Tibial artery (tissue), 4 donors: Measurements from ENCODE around the gene GLIPR1L1.

ENCODE experiments used
- DNase-seq, 2 donors: peaks; one replicate each; pipeline ENCODE4 v3.0.0-alpha.2; 2019
- H3K27ac ChIP-seq, 2 donors: fragments of 200-600 bp; sonication (generic) in 1 of 2; 1 replicate in 1 of 2; 2 replicates in 1 of 2; pipeline ENCODE4 v1.5.1; 2018 to 2019; ENCODE audit warnings: mild to moderate bottlenecking in 1 of 2
- H3K27me3 ChIP-seq, 2 donors: fragments of 200-600 bp; sonication (generic) in 1 of 2; one replicate each; pipeline versions ENCODE4 v1.5.1 to v1.6.0; 2016 to 2019
- H3K36me3 ChIP-seq, 3 donors: fragments of 200-600 bp; sonication (generic) in 2 of 3; one replicate each; pipeline ENCODE4 v1.5.1; 2016 to 2019; ENCODE audit warnings: mild to moderate bottlenecking in 2 of 3
- H3K4me1 ChIP-seq, 4 donors: fragments of 200-600 bp; sonication (generic) in 2 of 4; 1 replicate in 3 of 4; 2 replicates in 1 of 4; pipeline ENCODE4 v1.5.1; 2016 to 2019
- H3K4me3 ChIP-seq, 2 donors: fragments of 200-600 bp; sonication (generic) in 1 of 2; 1 replicate in 1 of 2; 2 replicates in 1 of 2; pipeline ENCODE4 v1.5.1; 2018 to 2019; ENCODE audit warnings: mild to moderate bottlenecking in 2 of 2
- H3K9me3 ChIP-seq, 3 donors: fragments of 200-600 bp; sonication (generic) in 1 of 3; one replicate each; pipeline ENCODE4 v1.5.1; 2016 to 2019
- intact Hi-C: fragments of 100-400 bp; cut with DNase I; formaldehyde crosslinking; loops from one replicate; pipeline ENCODE4 v1.15.0; 2023; ENCODE audit warnings: low total_unique reads
- TF ChIP-seq, protein P1 (sequence below), 2 experiments: fragments of 200-600 bp in 1 of 2; fragments of 450-650 bp in 1 of 2; IDR thresholded peaks; one replicate each; pipeline ENCODE4 v1.5.1; 2017 to 2019; ENCODE audit warnings: antibody characterized with exemption in 2 of 2, mild to moderate bottlenecking in 1 of 2, moderate library complexity in 1 of 2

GLIPR1L1 gene

DNA sequence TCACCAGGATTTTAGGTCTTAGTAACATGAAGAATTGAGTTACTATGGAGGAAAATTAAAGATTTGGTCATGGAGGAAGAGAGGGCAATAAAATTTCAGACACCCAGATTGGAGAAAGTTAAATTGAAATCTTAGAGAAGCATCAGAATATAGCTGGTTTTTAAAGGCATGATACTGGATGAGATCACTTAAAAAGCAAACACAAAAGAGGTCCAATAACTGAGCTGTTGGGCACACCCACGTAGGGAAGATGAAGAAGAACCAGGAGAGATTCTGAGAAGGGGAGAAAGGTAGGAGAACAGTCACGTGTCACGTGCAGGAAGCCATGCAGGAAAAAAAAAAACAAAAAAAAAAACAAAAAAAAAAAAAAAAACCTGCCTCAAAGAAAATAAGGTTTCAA lies 23.1 kb upstream of the GLIPR1L1 start:
- Histone ChIP-seq H3K9me3 (no peaks in the 10 kb centered on the region), H3K4me3 (no peak overlapping the region), H3K4me1 (no peaks in the 10 kb centered on the region), H3K27me3 (no peaks in the 10 kb centered on the region), H3K36me3 (no peaks in the 10 kb centered on the region), H3K27ac (no peak overlapping the region)
- DNase-seq: no peak
- TF ChIP-seq, protein P1, sequence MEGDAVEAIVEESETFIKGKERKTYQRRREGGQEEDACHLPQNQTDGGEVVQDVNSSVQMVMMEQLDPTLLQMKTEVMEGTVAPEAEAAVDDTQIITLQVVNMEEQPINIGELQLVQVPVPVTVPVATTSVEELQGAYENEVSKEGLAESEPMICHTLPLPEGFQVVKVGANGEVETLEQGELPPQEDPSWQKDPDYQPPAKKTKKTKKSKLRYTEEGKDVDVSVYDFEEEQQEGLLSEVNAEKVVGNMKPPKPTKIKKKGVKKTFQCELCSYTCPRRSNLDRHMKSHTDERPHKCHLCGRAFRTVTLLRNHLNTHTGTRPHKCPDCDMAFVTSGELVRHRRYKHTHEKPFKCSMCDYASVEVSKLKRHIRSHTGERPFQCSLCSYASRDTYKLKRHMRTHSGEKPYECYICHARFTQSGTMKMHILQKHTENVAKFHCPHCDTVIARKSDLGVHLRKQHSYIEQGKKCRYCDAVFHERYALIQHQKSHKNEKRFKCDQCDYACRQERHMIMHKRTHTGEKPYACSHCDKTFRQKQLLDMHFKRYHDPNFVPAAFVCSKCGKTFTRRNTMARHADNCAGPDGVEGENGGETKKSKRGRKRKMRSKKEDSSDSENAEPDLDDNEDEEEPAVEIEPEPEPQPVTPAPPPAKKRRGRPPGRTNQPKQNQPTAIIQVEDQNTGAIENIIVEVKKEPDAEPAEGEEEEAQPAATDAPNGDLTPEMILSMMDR (IDR thresholded peaks at IDR 0.05): no peak
- intact Hi-C loops: no loop called here

DNA sequence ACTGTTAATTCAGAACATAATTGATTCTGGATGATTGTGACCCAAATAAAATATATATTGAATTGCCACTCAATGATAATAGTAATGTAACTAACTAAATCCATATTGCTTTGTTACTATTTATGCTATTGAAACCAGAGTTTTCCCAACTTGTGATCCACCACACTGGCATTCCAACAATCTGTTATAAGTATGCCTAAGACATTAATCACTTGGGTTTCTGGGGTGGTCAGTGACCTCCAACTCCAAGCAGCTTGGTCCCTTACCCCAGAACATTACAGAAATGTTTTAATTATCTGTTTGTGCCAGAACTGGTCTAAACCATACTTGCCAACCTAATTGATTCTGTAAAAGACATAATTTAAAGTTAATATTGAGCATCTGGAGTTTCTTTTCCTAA lies 19.0 kb upstream of the GLIPR1L1 start:
- Histone ChIP-seq H3K9me3 (no peaks in the 10 kb centered on the region), H3K4me3 (no peak overlapping the region), H3K36me3 (no peaks in the 10 kb centered on the region), H3K27me3 (no peaks in the 10 kb centered on the region), H3K27ac (no peak overlapping the region), H3K4me1 (no peaks in the 10 kb centered on the region)
- no peak for DNase-seq
- intact Hi-C loops: no loop called here
- TF ChIP-seq, protein P1 (IDR thresholded peaks at IDR 0.05): no peak

DNA sequence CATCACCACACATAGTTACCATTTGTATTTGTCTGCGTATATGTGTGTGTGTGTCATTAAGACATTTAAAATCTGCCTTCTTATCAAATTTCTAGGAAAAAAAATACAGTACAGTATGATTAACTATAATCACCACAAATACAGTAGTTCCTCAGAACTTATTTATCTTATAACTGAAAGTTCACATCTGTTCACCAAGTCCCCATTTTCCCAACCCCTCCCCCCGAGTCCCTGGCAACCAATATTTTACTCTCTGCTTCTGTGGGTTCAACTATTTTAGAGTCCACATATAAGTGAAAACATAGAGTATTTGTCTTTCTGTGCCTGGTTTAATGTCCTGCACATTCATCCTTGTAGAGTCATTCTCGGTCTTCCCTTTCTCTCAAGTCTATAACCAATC lies 16.7 kb upstream of the GLIPR1L1 start:
- DNase-seq: no peak
- intact Hi-C loops: no loop called here
- Histone ChIP-seq H3K36me3 (no peaks in the 10 kb centered on the region), H3K4me1 (no peaks in the 10 kb centered on the region), H3K9me3 (no peaks in the 10 kb centered on the region), H3K27ac (no peak overlapping the region), H3K27me3 (no peaks in the 10 kb centered on the region), H3K4me3 (no peak overlapping the region)
- TF ChIP-seq, protein P1 (IDR thresholded peaks at IDR 0.05): no peak

DNA sequence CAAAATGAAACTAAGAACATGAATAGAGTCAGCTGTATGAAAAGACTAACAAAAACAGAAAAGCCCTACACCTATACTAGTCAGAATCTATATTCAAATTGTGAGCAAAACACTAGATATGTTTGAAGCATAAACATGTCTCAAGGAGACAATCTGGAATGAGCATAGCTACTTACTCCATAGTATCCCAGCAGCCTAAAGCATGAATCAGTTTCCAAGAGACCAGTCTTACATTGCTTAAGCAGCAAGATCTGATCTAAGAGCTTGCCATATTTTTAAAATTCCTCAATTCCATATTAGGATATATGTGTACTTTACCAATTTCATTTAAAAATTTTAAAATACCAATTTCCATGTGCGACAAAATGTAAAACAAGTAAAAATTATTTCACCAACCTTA lies 12.0 kb upstream of the GLIPR1L1 start:
- no peak overlapping the region for H3K27ac ChIP-seq
- H3K27me3 ChIP-seq: no peaks in the 10 kb centered on the region
- intact Hi-C loops: no loop called here
- no peaks in the 10 kb centered on the region for H3K36me3 ChIP-seq
- TF ChIP-seq, protein P1 (IDR thresholded peaks at IDR 0.05): no peak
- no peak overlapping the region for H3K4me3 ChIP-seq
- no peaks in the 10 kb centered on the region for H3K9me3 ChIP-seq
- DNase-seq: no peak
- H3K4me1 ChIP-seq: no peaks in the 10 kb centered on the region

DNA sequence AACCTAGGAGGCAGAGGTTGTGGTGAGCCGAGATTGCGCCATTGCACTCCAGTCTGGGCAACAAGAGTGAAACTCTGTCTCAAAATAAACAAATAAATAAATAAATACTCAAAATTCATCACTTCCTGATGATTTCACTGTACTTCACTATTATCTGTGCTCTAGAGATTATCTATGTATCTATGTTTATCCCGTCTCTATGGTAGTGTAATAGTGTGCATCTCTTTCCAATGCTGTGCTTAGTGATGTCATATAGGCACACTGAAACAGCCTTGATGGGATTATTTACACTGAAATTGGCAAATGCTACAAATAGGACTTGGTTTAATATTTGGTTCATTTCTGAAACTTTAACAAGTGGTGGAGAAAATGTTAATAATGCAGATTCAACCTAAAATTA lies 10.8 kb upstream of the GLIPR1L1 start:
- no peaks in the 10 kb centered on the region for H3K4me1 ChIP-seq
- H3K4me3 ChIP-seq: no peak overlapping the region
- H3K9me3 ChIP-seq: no peaks in the 10 kb centered on the region
- H3K27me3 ChIP-seq: no peaks in the 10 kb centered on the region
- no peaks in the 10 kb centered on the region for H3K36me3 ChIP-seq
- no peak overlapping the region for H3K27ac ChIP-seq
- no peak for DNase-seq
- intact Hi-C loops: no loop called here
- TF ChIP-seq, protein P1 (IDR thresholded peaks at IDR 0.05): no peak

DNA sequence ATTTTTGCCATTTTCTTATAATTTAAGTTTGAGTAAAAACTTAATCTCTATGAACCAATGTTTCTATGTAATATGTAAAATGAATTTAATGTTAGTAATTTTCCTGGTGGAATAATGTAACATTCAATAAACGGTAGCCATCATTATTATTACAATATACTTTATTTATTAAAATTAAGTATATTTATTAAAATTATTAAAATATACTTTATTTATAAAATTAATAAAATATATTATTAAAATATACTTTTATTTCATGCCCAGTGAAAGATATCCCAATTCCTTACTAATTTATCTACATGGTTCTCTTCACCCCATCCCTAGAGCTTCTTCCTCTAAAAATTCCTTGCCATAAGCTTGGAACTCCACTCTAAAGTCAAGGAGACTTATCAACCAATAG lies 6.8 kb upstream of the GLIPR1L1 start:
- Histone ChIP-seq H3K27me3 (no peaks in the 10 kb centered on the region), H3K9me3 (no peaks in the 10 kb centered on the region), H3K4me3 (no peak overlapping the region), H3K36me3 (no peaks in the 10 kb centered on the region), H3K27ac (no peak overlapping the region), H3K4me1 (peaks cover 0 to 9% (median 4%) of the 10 kb centered on the region in 4 donors)
- intact Hi-C loops: no loop called here
- TF ChIP-seq, protein P1 (IDR thresholded peaks at IDR 0.05): no peak
- DNase-seq: no peak
